LNCAP (cell line): Measurements from ENCODE around the gene NATD1.

Experiments used
- CTCF ChIP-seq: fragments of 450-650 bp; IDR thresholded peaks from 2 replicates; pipeline ENCODE4 v1.5.1; 2017; ENCODE audit warnings: mild to moderate bottlenecking

The NATD1 gene

GRCh38 chr17:21210411-21211076 is 42.7 kb downstream of the NATD1 start:
- TF ChIP-seq CTCF, result no peak

- no peak for TF ChIP-seq CTCF
Measured at GRCh38 chr17:21209511-21210175, 43.6 kb downstream of the NATD1 start.

GRCh38 chr17:21208352-21208751 is 44.9 kb downstream of the NATD1 start:
- no peak for TF ChIP-seq CTCF

- no peak for TF ChIP-seq CTCF
Measured at GRCh38 chr17:21204935-21205334, 48.3 kb downstream of the NATD1 start.

- TF ChIP-seq CTCF, result no peak
Measured at GRCh38 chr17:21202512-21202911, 50.7 kb downstream of the NATD1 start.

GRCh38 chr17:21201874-21202273 is 51.3 kb downstream of the NATD1 start:
- no peak for TF ChIP-seq CTCF

- TF ChIP-seq CTCF, result no peak
Measured at GRCh38 chr17:21201298-21201595, 52.0 kb downstream of the NATD1 start.
